Cardiac fibroblast (primary cell): ENCODE data around the gene FOXD2.

Source experiments
- DNase-seq, 2 donors: peaks; one replicate each; pipeline versions ENCODE4 v3.0.0 to v3.0.0-alpha.2; 2010; ENCODE audit warnings: low read depth in 2 of 2
- H3K4me3 ChIP-seq, 2 donors: replicated peaks in 1 of 2; 1 replicate in 1 of 2; 2 replicates in 1 of 2; pipeline ENCODE4 v1.5.1; 2011; ENCODE audit warnings: low read depth in 2 of 2, low read length in 2 of 2, mild to moderate bottlenecking in 2 of 2, moderate library complexity in 1 of 2
- CTCF ChIP-seq: IDR thresholded peaks from one replicate; pipeline ENCODE4 v1.5.1; 2011; ENCODE audit warnings: low read depth, mild to moderate bottlenecking, low read length, inconsistent platforms

The FOXD2 gene

GRCh38 chr1:47460456-47460855 is 22.6 kb downstream of the FOXD2 start:
- no peak overlapping the region for H3K4me3 ChIP-seq
- no peak for DNase-seq
- no peak for TF ChIP-seq CTCF

GRCh38 chr1:47465605-47466004 is 27.8 kb downstream of the FOXD2 start:
- DNase-seq = no peak
- TF ChIP-seq CTCF = no peak
- H3K4me3 ChIP-seq = no peak overlapping the region

GRCh38 chr1:47468709-47469389 is 31.0 kb downstream of the FOXD2 start:
- no peak overlapping the region for H3K4me3 ChIP-seq
- DNase-seq = no peak
- TF ChIP-seq CTCF = no peak

- peak in 1 of 2 donors; percentile 5 for DNase-seq
- H3K4me3 ChIP-seq = no peak overlapping the region
- TF ChIP-seq CTCF = no peak
These were observed 31.5 kb downstream of the FOXD2 start for GRCh38 chr1:47469390-47469759.

GRCh38 chr1:47469910-47470309 is 32.1 kb downstream of the FOXD2 start:
- no peak for TF ChIP-seq CTCF
- H3K4me3 ChIP-seq = no peak overlapping the region
- no peak for DNase-seq

- no peak for TF ChIP-seq CTCF
- no peak overlapping the region for H3K4me3 ChIP-seq
- DNase-seq = peak in 1 of 2 donors; percentile 4
These were observed 33.3 kb downstream of the FOXD2 start for GRCh38 chr1:47471163-47471562.
